SKM-1 (cell line): ENCODE results near the gene CCL4.

ENCODE experiments used
- DNase-seq: peaks from one replicate; lab custom pipeline; 2025; ENCODE audit not compliant: unreplicated experiment; lab: John Stamatoyannopoulos, UW

Gene CCL4

DNA sequence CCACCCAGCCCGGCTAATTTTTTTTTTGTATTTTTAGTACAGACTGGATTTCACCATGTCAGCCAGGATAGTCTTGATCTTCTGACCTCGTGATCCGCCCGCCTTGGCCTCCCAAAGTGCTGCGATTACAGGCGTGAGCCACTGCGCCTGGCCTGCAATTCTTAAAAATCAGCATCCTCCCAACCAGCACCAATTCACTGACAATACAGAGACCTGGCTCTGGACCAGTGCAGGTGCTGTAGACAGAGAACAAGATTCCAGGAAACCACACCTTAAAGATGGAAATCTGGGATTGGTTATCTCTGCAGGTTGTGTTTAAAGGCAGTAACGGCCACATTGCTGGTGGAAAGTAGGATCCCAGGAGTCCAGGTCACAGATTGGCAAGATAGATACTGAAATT is 39.2 kb downstream of the CCL4 start:
- no peak for DNase-seq

DNA sequence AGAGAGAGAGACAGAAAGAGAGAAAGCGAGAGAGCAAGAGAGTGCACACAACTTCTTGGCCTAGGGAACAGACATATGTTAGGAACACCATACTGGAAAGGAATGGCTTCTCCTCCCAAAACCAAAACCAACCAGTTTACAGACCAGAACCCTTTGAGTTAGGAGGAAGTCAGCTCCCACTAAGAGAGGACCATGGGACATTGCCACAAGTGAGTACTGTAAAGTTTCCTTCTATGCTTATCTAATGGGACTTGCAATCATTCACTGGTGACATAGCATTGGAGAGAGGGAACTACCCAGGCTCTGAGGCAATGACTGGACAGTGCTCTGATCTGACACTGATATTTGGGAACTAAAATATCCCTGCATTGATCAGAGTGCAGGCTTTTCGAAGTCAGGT is 40.4 kb downstream of the CCL4 start:
- DNase-seq, result no peak

DNA sequence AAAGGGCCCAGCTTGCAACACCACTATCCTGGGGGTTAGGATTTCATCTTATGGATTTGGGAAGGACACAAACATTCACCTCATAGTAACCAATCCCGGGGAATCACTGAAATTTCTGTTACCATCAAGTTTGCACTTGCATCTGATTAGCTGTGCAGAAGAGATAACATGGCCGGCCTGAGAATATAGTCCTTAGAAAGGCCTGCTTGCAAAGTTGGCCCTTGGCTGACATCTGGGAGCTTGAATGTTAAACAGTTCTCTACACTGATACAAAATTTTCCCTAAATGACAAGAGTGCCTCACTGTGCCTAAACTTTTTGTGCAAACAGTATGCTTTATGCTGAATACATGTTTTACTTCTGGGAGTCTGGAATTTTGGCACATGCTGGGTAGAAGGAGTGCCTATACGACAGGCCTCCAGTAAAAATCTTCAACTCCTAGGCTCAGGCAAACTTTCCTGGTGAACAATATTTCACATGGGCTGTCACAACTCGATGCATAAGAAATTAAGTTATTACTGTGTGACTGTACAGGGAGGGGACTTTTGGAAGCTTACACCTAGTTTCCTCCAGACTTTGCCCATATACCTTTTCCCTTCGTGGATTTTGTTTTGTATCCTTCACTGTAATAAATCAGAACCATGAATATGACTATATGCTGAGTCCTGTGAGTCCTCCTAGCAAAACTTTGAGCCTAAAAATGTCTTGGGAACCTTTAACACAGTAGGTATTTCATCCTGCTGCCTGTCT is 41.5 kb downstream of the CCL4 start:
- no peak for DNase-seq

DNA sequence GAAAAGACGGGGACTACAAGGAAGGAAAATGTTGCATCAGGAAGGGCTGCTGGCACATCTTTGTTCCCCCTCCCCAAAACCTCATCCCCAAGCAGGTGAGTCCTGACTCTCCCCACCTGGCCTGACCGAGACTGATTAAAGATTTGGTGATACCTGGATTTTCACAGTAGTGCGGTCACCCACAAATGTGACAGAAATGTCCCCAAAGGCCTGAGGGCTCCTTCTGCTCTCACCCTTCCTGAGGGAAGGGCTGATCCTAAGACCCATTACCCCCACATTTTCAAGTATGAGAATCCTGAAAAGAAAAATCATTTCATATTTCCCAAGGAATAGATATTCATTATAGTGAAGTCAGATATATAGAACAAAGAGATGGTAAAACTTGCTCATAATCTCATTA is 44.0 kb downstream of the CCL4 start:
- DNase-seq, result no peak

DNA sequence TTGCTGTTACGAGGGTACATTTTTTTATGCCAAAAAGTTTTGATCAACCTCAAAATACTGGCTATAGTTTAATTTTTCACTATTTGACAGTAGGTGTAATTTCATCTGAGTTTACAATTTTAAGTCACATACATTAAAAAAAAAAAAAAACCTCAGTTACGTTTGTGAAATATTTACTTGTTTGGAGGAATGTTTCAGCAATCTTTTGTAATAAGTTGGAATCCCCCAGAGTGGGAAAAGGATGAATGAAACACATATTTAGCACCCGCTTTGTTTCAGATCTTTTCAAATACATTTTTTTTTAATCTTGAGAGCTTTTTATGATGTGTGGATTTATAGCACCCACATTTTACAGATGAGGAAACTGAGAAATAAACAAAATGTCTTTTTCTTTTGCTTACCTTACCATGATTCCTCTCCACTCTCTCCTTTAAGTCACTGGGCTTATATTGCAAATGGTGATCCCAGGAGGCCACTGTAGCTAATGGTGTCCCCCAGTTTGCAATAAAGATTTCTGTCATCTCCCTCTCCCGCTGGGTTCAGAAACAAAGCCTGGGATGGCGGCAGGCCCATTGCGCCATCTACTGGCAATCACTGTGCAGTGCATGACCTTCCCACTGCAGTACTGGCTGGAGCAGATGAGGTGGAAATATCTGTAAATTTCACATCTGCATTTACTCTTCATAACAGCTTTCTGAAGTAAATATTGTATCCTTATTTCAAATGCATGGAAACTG is 45.1 kb downstream of the CCL4 start:
- DNase-seq, result peak; percentile 75

DNA sequence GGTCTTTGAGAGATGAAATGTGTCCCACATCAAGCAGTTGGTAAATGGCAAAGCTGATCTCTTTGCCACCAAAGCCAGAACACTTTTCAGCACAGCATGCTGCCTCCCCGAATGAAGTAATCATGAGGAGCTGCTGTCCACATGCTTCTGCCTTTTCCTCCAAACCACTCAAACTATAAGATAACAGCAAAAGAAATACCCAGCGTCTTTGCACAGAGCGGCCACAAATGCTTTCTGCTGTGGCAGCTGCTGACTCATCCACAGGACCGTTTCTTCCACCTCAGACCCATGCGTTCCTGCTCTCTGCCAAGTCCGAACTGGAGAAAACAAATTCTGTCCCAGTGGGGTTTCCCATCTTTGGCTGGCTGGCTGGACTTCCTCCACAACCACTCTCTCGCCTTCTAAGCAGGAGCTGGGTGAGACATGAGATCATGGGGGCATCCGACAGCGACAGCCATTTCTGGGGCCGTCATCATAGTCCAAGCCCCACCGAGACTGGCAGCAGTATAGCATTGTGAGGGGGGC is 45.7 kb downstream of the CCL4 start:
- DNase-seq, result no peak

DNA sequence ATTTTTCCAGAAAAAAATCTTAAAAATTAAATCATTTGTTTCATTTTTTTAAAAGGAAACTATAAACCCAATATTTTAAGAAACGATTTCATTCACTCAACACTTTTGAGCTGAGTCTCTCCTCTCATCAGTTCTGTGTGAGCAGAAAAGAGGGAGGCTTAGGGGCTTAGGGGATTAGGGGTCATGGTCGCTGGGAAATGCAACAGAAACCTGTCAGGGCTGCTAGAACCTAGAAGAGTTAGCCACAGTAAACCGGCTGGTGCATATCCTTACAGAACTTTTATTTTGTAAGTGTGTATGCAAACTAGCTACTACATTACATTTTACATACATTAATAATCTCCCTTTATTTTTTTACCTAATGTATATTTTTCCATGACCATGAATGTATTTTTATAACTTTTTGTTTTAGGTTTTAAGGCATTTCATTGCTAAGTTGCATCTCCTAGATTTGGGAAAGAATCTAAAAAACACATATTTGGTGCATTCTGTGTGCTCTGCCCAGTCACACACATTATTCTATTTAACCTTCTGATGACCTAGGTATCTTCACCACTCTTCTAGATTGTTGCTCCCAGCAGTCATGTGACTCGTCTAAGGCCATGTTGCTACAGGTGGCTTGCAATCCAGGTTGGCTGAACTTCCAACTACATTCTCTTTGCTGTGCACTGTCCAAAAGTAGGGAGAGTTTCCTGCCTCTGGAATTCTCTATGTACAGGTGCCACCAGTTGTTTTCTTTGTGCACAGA is 48.4 kb downstream of the CCL4 start:
- DNase-seq, result no peak

DNA sequence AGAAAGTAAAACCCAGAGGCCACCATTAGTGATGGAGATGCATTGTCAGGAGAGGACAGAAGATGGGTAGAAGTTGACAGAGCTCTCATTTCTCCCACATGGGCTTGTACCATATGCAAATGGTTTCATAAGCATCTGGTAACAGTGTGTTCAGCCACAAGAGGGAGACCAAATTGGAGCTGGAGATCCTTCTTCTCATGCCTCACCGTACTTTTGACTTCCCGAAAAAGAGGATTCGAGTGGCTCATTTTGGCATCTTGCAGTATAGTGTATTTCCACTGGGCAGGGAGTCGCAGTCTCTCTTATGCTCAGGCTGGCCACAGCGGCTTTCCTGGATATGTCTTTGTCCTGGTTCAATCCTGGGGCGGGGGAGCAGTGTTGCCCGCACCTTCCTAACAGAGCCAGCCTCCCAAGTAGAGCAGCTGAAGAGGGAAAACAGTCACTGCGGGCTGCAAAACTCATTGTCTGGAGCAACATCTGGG is 49.1 kb downstream of the CCL4 start:
- no peak for DNase-seq

DNA sequence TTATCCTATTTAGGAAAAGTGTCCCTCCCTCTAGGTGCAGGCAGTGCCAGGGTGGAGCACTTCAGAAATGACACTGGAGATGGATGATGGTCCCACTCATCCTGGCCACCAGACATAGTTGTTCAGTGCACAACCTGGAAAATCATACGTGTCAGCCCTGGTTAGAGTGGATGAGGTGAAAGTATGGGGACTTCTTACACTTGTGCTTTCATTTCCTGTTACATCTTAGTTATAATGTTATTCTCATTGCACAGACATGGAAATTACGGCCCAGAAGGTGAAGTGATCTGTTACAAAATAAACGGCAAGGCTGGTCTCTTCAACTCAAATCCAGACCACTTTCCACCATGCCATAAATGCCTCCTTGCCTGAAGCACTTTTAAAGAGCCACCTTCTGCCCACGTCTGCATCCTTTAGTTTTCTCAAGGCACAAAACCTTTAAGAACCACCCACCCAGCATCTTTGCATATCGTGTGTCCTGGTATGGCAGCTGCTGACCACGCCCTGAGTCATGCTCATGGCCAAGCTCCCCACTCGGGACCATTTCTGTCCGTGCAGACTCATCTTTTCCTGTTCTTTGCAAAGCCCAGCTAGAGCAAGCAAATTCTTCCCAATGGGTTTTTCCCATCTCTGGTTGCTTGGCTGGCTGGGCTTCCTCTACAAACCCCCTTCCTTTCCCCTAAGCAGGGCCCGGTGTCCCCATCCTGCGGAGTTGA is 50.4 kb downstream of the CCL4 start:
- no peak for DNase-seq
